ENCODE results near the gene IGSF23.
"Not testable (repeated sequence)": the region's sequence is repeated elsewhere in the genome, so short reads cannot be mapped to it uniquely, and the experiment has no call there.

- not testable (repeated sequence) for TF ChIP-seq POLR2A, EP300 (IDR thresholded peaks at IDR 0.05)
- TF ChIP-seq, protein P1, sequence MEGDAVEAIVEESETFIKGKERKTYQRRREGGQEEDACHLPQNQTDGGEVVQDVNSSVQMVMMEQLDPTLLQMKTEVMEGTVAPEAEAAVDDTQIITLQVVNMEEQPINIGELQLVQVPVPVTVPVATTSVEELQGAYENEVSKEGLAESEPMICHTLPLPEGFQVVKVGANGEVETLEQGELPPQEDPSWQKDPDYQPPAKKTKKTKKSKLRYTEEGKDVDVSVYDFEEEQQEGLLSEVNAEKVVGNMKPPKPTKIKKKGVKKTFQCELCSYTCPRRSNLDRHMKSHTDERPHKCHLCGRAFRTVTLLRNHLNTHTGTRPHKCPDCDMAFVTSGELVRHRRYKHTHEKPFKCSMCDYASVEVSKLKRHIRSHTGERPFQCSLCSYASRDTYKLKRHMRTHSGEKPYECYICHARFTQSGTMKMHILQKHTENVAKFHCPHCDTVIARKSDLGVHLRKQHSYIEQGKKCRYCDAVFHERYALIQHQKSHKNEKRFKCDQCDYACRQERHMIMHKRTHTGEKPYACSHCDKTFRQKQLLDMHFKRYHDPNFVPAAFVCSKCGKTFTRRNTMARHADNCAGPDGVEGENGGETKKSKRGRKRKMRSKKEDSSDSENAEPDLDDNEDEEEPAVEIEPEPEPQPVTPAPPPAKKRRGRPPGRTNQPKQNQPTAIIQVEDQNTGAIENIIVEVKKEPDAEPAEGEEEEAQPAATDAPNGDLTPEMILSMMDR (IDR thresholded peaks at IDR 0.05): not testable (repeated sequence)
Observed at GRCh38 chr19:44625637-44626036, 12.3 kb downstream of the IGSF23 start.

Measured in tibial nerve (tissue), 4 donors.